K562 (cell line): ENCODE measurements around the gene WDR45. TPM values are rescaled to one million over a fixed set of nuclear protein-coding genes. Genes with fewer than 3 reads are reported as not detected.
"Not testable (repeated sequence)": the region's sequence is repeated elsewhere in the genome, so short reads cannot be mapped to it uniquely, and the experiment has no call there.

Experiments
- ATAC-seq: fragments of 200-7000 bp; cut with Tn5 transposase; 3 replicates; pipeline ENCODE4 v1.9.1; 2020; ENCODE audit warnings: moderate library complexity
- BruUV-seq: library from RNA; stranded (reverse); fragments of 400-500 nt; replicated peaks from 2 replicates; lab custom pipeline; 2021; lab: Mats Ljungman, UMichigan
- CTCF ChIA-PET: fragments of 300-600 bp; formaldehyde crosslinking; extraction: SDS; loops from one replicate; lab custom pipeline; 2021; ENCODE audit warnings: low intra/inter-chr PET ratio; lab: Yijun Ruan, JAX
- POLR2A ChIA-PET: fragments of 300-600, 350-650 bp; sonication (Branson Sonifier 250); formaldehyde crosslinking; extraction: SDS; loops from one replicate; lab custom pipeline; 2021; ENCODE audit warnings: antibody characterized with exemption, inconsistent platforms; lab: Yijun Ruan, JAX
- DNase-seq, 4 experiments: peaks; one replicate each; pipeline versions ENCODE4 v3.0.0 to v3.0.0-alpha.2; 2011 to 2018; ENCODE audit warnings: low spot score in 3 of 4, mixed read lengths in 3 of 4; ENCODE audit errors: extremely low read depth in 1 of 4
- FAIRE-seq: peaks from 2 replicates; lab custom pipeline; 2011; peaks lifted over from hg19 to GRCh38; lab: Jason Lieb, UNC
- H2AFZ ChIP-seq: 2 replicates; pipeline ENCODE4 v1.6.0; 2011; ENCODE audit warnings: low read depth, low read length, control low read depth, inconsistent platforms
- H3K27ac ChIP-seq: fragments of 200-600 bp; 3 replicates; pipeline ENCODE4 v1.8.0; 2011; ENCODE audit warnings: low read depth, mild to moderate bottlenecking, control low read depth, inconsistent platforms, low read length, moderate library complexity, mixed read lengths; ENCODE audit errors: extremely low read depth
- H3K27me3 ChIP-seq, 2 experiments: fragments of 300-600 bp in 1 of 2; 2 replicates in 1 of 2; 3 replicates in 1 of 2; pipeline versions ENCODE4 v1.6.0 to v1.8.0; 2011; ENCODE audit warnings: inconsistent platforms in 2 of 2, low read length in 2 of 2, mild to moderate bottlenecking in 1 of 2, mixed read lengths in 1 of 2, moderate library complexity in 1 of 2; ENCODE audit not compliant: control insufficient read depth in 2 of 2, insufficient read depth in 2 of 2
- H3K36me3 ChIP-seq: fragments of 300-600 bp; 3 replicates; pipeline ENCODE4 v1.8.0; 2011; ENCODE audit warnings: mild to moderate bottlenecking, low read length, inconsistent platforms; ENCODE audit not compliant: control insufficient read depth, insufficient read depth
- H3K4me1 ChIP-seq, 2 experiments: fragments of 200-600 bp in 1 of 2; replicated peaks in 1 of 2; 2 replicates in 1 of 2; 3 replicates in 1 of 2; pipeline versions ENCODE4 v1.5.1 to v1.8.0; 2011; ENCODE audit warnings: inconsistent platforms in 2 of 2, low read length in 2 of 2, mild to moderate bottlenecking in 1 of 2, mixed read lengths in 1 of 2, moderate library complexity in 1 of 2; ENCODE audit not compliant: control insufficient read depth in 2 of 2, insufficient read depth in 2 of 2
- H3K4me2 ChIP-seq: 2 replicates; pipeline ENCODE4 v1.6.1; 2011; ENCODE audit warnings: low read length, control low read depth, inconsistent platforms, mixed read lengths; ENCODE audit not compliant: insufficient read depth
- H3K4me3 ChIP-seq: fragments of 200-600 bp; sonication (generic), shearing (Covaris generic); 2 replicates; pipeline ENCODE4 v1.5.1; 2016; ENCODE audit warnings: control low read depth, inconsistent platforms
- H3K79me2 ChIP-seq: fragments of 200-600 bp; 3 replicates; pipeline ENCODE4 v1.8.0; 2011; ENCODE audit warnings: low read length, inconsistent platforms; ENCODE audit not compliant: control insufficient read depth, insufficient read depth
- H3K9ac ChIP-seq, 2 experiments: 2 replicates each; pipeline versions ENCODE4 v1.6.0 to v1.6.1; 2011; ENCODE audit warnings: low read depth in 2 of 2, low read length in 2 of 2, control low read depth in 1 of 2, inconsistent platforms in 1 of 2, mild to moderate bottlenecking in 1 of 2, mixed read lengths in 1 of 2; ENCODE audit not compliant: insufficient read depth in 1 of 2
- H3K9me1 ChIP-seq: one replicate; pipeline ENCODE4 v1.6.0; 2011; ENCODE audit warnings: inconsistent platforms, mild to moderate bottlenecking, low read length, moderate library complexity; ENCODE audit not compliant: control insufficient read depth, insufficient read depth
- H3K9me3 ChIP-seq: replicated peaks from 2 replicates; pipeline ENCODE4 v1.5.1; 2011; ENCODE audit warnings: low read depth, low read length, inconsistent platforms; ENCODE audit not compliant: control insufficient read depth, insufficient read depth
- H4K20me1 ChIP-seq: replicated peaks from 2 replicates; pipeline ENCODE4 v1.6.1; 2011; ENCODE audit warnings: low read length, inconsistent platforms, mixed read lengths; ENCODE audit not compliant: control insufficient read depth, insufficient read depth
- ASH1L ChIP-seq: fragments of 450-650 bp; IDR thresholded peaks from 2 replicates; pipeline ENCODE4 v1.6.1; 2018; ENCODE audit warnings: borderline replicate concordance, mild to moderate bottlenecking, low read depth; ENCODE audit not compliant: partially characterized antibody
- HDAC8 ChIP-seq: fragments of 450-650 bp; IDR thresholded peaks from 2 replicates; pipeline ENCODE4 v1.6.1; 2016; ENCODE audit warnings: mild to moderate bottlenecking, missing genetic modification characterization, moderate library complexity, missing compliant biosample characterization
- LARP7 ChIP-seq: fragments of 450-650 bp; IDR thresholded peaks from 2 replicates; pipeline ENCODE4 v1.6.1; 2016
- NBN ChIP-seq: fragments of 450-650 bp; IDR thresholded peaks from 2 replicates; pipeline ENCODE4 v1.6.1; 2016; ENCODE audit warnings: low read depth, mild to moderate bottlenecking
- RBM17 ChIP-seq: fragments of 200-400 bp; formaldehyde crosslinking; IDR thresholded peaks from 2 replicates; pipeline ENCODE4 v1.6.1; 2017; ENCODE audit warnings: low read depth, mild to moderate bottlenecking, low read length, borderline replicate concordance
- STAG1 ChIP-seq: sonication (generic); formaldehyde crosslinking; IDR thresholded peaks from 2 replicates; pipeline ENCODE4 v1.5.0; 2020; ENCODE audit warnings: missing genetic modification reagents, borderline replicate concordance
- TAL1 ChIP-seq: fragments of 450-650 bp; IDR thresholded peaks from 2 replicates; pipeline ENCODE4 v1.6.1; 2016; ENCODE audit warnings: mild to moderate bottlenecking
- ZBTB5 ChIP-seq: fragments of 450-650 bp; IDR thresholded peaks from 2 replicates; pipeline ENCODE4 v1.6.1; 2017; ENCODE audit warnings: antibody characterized with exemption
- WGBS: fragments of 100-300 bp; shearing (Covaris generic); methylation state at CpG from one replicate; pipeline ENCODE4 v1.1.6; 2016; ENCODE audit warnings: low coverage, mixed read lengths; ENCODE audit not compliant: insufficient coverage; ENCODE audit errors: missing lambda C conversion rate; 5-methylcytosine and 5-hydroxymethylcytosine counted together
- in situ Hi-C: fragments of 300-500 bp; cut with MboI; formaldehyde crosslinking; loops from 4 replicates; pipeline ENCODE4 v1.15.0; 2018; ENCODE audit warnings: inconsistent platforms, mixed read lengths
- intact Hi-C: fragments of 100-400 bp; cut with micrococcal nuclease; formaldehyde crosslinking; loops from 2 replicates; pipeline ENCODE4 v1.14.2; 2022
- polyA plus RNA-seq, 8 experiments: library from polyadenylated mRNA; depleted of rRNA in 4 of 8; stranded (reverse) in 5 of 8; unstranded in 3 of 8; fragments of >200 nt; fragmentation: Nextera tagmentation in 2 of 8; fragmentation: Illumina TruSeq in 1 of 8; extraction: Ambion mirVana in 2 of 8; extraction: Trizol in 1 of 8; gene quantifications; 2 replicates each; pipeline versions ENCODE4 v1.2.1 to v1.2.3, GENCODE V29; 2011 to 2014; ENCODE audit warnings: inconsistent platforms in 1 of 8, missing spikeins in 1 of 8
- total RNA-seq, 7 experiments: library from RNA; depleted of rRNA in 6 of 7; stranded (reverse); fragments of >200 nt in 6 of 7; fragmentation: Illumina TruSeq in 2 of 7; extraction: Trizol in 2 of 7; gene quantifications; 2 replicates each; pipeline versions ENCODE4 v1.2.1 to v1.2.3, GENCODE V29; 2011 to 2021; ENCODE audit warnings: low replicate concordance in 1 of 7
- TF ChIP-seq, protein P1 (sequence below): fragments of 450-650 bp; IDR thresholded peaks from 2 replicates; pipeline ENCODE4 v1.6.1; 2018; ENCODE audit warnings: mild to moderate bottlenecking, low read depth; ENCODE audit not compliant: partially characterized antibody
- TF ChIP-seq, protein P2 (sequence below): sonication (generic); formaldehyde crosslinking; IDR thresholded peaks from 2 replicates; pipeline ENCODE4 v1.8.1; 2023; ENCODE audit warnings: mild to moderate bottlenecking, missing genetic modification reagents

Gene WDR45
- total and polyA plus RNA-seq, 9 of the 15 experiments (the other 6 are each of a cell fraction or from before 2014, with no cell fraction given): 19.4 to 136 (median 59.7) TPM

DNA sequence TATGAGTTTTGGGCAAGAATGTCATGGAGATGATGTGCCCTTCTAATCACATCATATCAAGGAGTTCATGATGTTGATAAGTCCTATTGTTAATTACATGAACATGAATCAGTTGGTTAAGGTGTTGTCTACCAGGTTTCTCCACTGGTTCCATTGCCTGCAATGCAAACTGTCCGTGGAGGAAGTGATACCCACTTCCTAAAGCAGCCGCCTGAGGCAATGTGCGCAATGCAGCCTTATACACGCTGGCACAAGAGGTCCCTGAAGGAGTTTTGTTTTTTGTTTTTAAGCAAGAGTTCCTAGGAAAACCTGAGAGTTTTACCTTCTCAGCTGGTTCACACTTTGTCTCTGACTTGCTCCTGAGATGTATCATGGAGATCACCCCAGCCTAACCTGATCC is 49.7 kb upstream of the WDR45 start (continued):
- TF ChIP-seq, protein P1, sequence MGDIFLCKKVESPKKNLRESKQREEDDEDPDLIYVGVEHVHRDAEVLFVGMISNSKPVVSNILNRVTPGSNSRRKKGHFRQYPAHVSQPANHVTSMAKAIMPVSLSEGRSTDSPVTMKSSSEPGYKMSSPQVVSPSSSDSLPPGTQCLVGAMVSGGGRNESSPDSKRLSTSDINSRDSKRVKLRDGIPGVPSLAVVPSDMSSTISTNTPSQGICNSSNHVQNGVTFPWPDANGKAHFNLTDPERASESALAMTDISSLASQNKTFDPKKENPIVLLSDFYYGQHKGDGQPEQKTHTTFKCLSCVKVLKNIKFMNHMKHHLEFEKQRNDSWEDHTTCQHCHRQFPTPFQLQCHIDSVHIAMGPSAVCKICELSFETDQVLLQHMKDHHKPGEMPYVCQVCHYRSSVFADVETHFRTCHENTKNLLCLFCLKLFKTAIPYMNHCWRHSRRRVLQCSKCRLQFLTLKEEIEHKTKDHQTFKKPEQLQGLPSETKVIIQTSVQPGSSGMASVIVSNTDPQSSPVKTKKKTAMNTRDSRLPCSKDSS: no peak
- TF ChIP-seq, protein P2, sequence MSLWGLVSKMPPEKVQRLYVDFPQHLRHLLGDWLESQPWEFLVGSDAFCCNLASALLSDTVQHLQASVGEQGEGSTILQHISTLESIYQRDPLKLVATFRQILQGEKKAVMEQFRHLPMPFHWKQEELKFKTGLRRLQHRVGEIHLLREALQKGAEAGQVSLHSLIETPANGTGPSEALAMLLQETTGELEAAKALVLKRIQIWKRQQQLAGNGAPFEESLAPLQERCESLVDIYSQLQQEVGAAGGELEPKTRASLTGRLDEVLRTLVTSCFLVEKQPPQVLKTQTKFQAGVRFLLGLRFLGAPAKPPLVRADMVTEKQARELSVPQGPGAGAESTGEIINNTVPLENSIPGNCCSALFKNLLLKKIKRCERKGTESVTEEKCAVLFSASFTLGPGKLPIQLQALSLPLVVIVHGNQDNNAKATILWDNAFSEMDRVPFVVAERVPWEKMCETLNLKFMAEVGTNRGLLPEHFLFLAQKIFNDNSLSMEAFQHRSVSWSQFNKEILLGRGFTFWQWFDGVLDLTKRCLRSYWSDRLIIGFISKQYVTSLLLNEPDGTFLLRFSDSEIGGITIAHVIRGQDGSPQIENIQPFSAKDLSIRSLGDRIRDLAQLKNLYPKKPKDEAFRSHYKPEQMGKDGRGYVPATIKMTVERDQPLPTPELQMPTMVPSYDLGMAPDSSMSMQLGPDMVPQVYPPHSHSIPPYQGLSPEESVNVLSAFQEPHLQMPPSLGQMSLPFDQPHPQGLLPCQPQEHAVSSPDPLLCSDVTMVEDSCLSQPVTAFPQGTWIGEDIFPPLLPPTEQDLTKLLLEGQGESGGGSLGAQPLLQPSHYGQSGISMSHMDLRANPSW: no peak
- TF ChIP-seq STAG1 (CRISPR knock-in tag) (no peak), NBN (no peak), RBM17 (no peak), ASH1L (no peak), ZBTB5 (no peak), LARP7 (no peak), HDAC8 (tag) (no peak), TAL1 (no peak)

DNA sequence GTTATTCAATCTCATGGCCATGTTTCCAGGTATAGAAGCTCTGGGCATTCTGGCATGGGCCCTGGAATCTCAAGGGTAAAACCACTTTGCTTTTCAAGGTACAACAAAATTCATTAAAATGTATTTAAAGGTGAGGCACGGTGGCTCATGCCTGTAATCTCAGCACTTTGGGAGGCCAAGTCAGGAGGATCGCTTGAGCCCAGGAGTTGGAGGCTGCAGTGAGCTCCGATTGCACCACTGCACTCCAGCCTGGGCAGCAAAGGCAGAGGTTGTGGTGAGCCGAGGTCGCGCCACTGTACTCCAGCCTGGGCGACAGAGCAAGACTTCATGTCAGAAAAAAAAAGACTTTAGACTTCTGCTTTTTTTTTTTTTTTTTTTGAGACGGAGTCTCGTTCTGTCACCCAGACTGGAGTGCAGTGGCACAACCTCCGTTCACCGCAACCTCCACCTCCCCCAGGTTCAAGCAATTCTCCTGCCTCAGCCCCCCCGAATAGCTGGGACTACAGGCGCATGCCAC is 48.1 kb upstream of the WDR45 start:
- BruUV-seq, H3K9me3 ChIP-seq, FAIRE-seq, H3K79me2 ChIP-seq, in situ Hi-C loops, H3K4me3 ChIP-seq, H3K4me1 ChIP-seq, CTCF ChIA-PET, H4K20me1 ChIP-seq, H3K27me3 ChIP-seq, H3K36me3 ChIP-seq, H3K4me2 ChIP-seq, H2AFZ ChIP-seq, H3K9ac ChIP-seq, H3K9me1 ChIP-seq, H3K27ac ChIP-seq, intact Hi-C loops, ATAC-seq, DNase-seq: not testable (repeated sequence)
- POLR2A ChIA-PET: interaction anchor here (1.2 kb wide), 1 partner anchor 16 kb away, joined by 3 read pairs; no protein-coding TSS in a partner anchor
- WGBS: 92% methylated on average over 8 of the region's 13 CpGs
